Transverse colon (tissue), 4 donors: ENCODE data around the gene LTBR. TPM values are rescaled to one million over a fixed set of nuclear protein-coding genes. Genes with fewer than 3 reads are reported as not detected.
A peak's percentile ranks its signal among the peaks of the same experiment; 100 is the strongest.

Experiments used
- DNase-seq: peaks from one replicate; pipeline ENCODE4 v3.0.0-alpha.2; 2019
- H3K27ac ChIP-seq, 4 donors: fragments of 200-600 bp; sonication (generic); 2 replicates each; pipeline ENCODE4 v1.5.1; 2016 to 2018; ENCODE audit warnings: inconsistent platforms in 4 of 4
- H3K27me3 ChIP-seq: fragments of 200-600 bp; sonication (generic); 2 replicates; pipeline ENCODE4 v1.5.1; 2017; ENCODE audit warnings: inconsistent platforms
- H3K36me3 ChIP-seq, 4 donors: fragments of 200-600 bp; sonication (generic); 2 replicates each; pipeline ENCODE4 v1.5.1; 2017 to 2019; ENCODE audit warnings: inconsistent platforms in 4 of 4
- H3K4me1 ChIP-seq, 4 donors: fragments of 200-600 bp; sonication (generic); 2 replicates each; pipeline ENCODE4 v1.5.1; 2017 to 2020; ENCODE audit warnings: inconsistent platforms in 4 of 4
- H3K4me3 ChIP-seq, 4 donors: fragments of 200-600 bp; sonication (generic); 1 replicate in 1 of 4; 2 replicates in 3 of 4; pipeline versions ENCODE4 v1.5.1 to v1.6.1; 2017 to 2019; ENCODE audit warnings: inconsistent platforms in 4 of 4
- H3K9me3 ChIP-seq, 2 donors: fragments of 200-600 bp; sonication (generic); 2 replicates each; pipeline ENCODE4 v1.5.1; 2017 to 2019; ENCODE audit warnings: inconsistent platforms in 2 of 2
- CTCF ChIP-seq, 5 experiments: fragments of 200-600 bp in 3 of 5; fragments of 450-650 bp in 2 of 5; sonication (generic) in 3 of 5; IDR thresholded peaks; 1 replicate in 2 of 5; 2 replicates in 3 of 5; pipeline ENCODE4 v1.5.1; 2016 to 2017; ENCODE audit warnings: antibody characterized with exemption in 5 of 5, inconsistent platforms in 3 of 5, mild to moderate bottlenecking in 2 of 5, moderate library complexity in 1 of 5
- EP300 ChIP-seq: sonication (generic); formaldehyde crosslinking; IDR thresholded peaks from one replicate; pipeline ENCODE4 v1.6.1; 2017; ENCODE audit warnings: antibody characterized with exemption, low read depth
- POLR2A ChIP-seq: fragments of 450-650 bp; IDR thresholded peaks from one replicate; pipeline ENCODE4 v1.6.1; 2016; ENCODE audit warnings: antibody characterized with exemption, mild to moderate bottlenecking, moderate library complexity
- POLR2AphosphoS5 ChIP-seq, 3 donors: sonication (generic); formaldehyde crosslinking; IDR thresholded peaks; one replicate each; pipeline ENCODE4 v1.6.1; 2016; ENCODE audit warnings: antibody characterized with exemption in 3 of 3
- WGBS, 2 donors: methylation state at CpG; one replicate each; pipeline ENCODE4 v1.1.5; 2018; ENCODE audit warnings: low coverage in 1 of 2; 5-methylcytosine and 5-hydroxymethylcytosine counted together
- in situ Hi-C, 4 donors: fragments of 200-750 bp; cut with MboI; loops; one replicate each; pipeline versions ENCODE4 v1.15.0 to v1.15.1; 2017; ENCODE audit warnings: low sequenced_read_pairs in 3 of 4, low pct_ligation_motif_present in 1 of 4, low pct_unique_long_range_greater_than_20kb in 1 of 4
- intact Hi-C: fragments of 100-400 bp; cut with DNase I; formaldehyde crosslinking; loops from one replicate; pipeline ENCODE4 v1.15.1; 2023; ENCODE audit warnings: low total_unique reads
- total RNA-seq, 4 donors: library from RNA; depleted of rRNA; stranded (reverse); fragments of >200 nt; gene quantifications; one replicate each; pipeline ENCODE4 v1.1.0, GENCODE V29; 2016

Gene LTBR
- total RNA-seq, 4 donors from 2014 or later: 148 to 367 (median 208) TPM

- H3K4me1 ChIP-seq: peaks cover 34 to 69% (median 42%) of the 10 kb centered on the region in 4 donors
- WGBS, 2 donors: 55 to 64% methylated on average over 4 to 10 of the region's 10 CpGs
- DNase-seq: peak; percentile 24
- H3K27me3 ChIP-seq: no peaks in the 10 kb centered on the region
- no peaks in the 10 kb centered on the region for H3K36me3 ChIP-seq
- TF ChIP-seq POLR2AphosphoS5 (IDR thresholded peaks at IDR 0.05): no peak
- no peak for TF ChIP-seq POLR2A
- no peak for TF ChIP-seq EP300
- TF ChIP-seq CTCF (IDR thresholded peaks at IDR 0.05): no peak
- in situ Hi-C loops (no loop called here), intact Hi-C loops (no loop called here)
- H3K27ac ChIP-seq: peak overlapping the region; percentile 87 to 93 (median 89)
- H3K4me3 ChIP-seq: peak overlapping the region in 1 of 4 donors; percentile 8
- H3K9me3 ChIP-seq: no peaks in the 10 kb centered on the region
These were observed 6.9 kb upstream of the LTBR start for GRCh38 chr12:6376870-6377666.

- H3K4me1 ChIP-seq: peaks cover 30 to 64% (median 36%) of the 10 kb centered on the region in 4 donors
- H3K36me3 ChIP-seq: no peaks in the 10 kb centered on the region
- WGBS, 2 donors: 59% methylated on average over 4 of the region's 4 CpGs; no CpG with 5 or more reads in 1 of the 2 donors
- no peaks in the 10 kb centered on the region for H3K9me3 ChIP-seq
- in situ Hi-C loops (no loop called here), intact Hi-C loops (no loop called here)
- no peak for TF ChIP-seq EP300
- TF ChIP-seq CTCF (IDR thresholded peaks at IDR 0.05): no peak
- TF ChIP-seq POLR2A: peak; percentile 34
- peak in 2 of 3 donors; percentile 50 to 59 for TF ChIP-seq POLR2AphosphoS5 (IDR thresholded peaks at IDR 0.05)
- peak; percentile 74 for DNase-seq
- H3K27ac ChIP-seq: peak overlapping the region; percentile 87 to 93 (median 89)
- H3K4me3 ChIP-seq: no peak overlapping the region
- no peaks in the 10 kb centered on the region for H3K27me3 ChIP-seq
These were observed 6.3 kb upstream of the LTBR start for GRCh38 chr12:6377667-6377994.

GRCh38 chr12:6378709-6379472, 5.1 kb upstream of the LTBR start:
- intact Hi-C loops (no loop called here), in situ Hi-C loops (no loop called here)
- DNase-seq: no peak
- WGBS, 2 donors: 43 to 74% methylated on average over 4 to 13 of the region's 13 CpGs
- Histone ChIP-seq H3K27ac (peak overlapping the region; percentile 87 to 93 (median 89)), H3K9me3 (no peaks in the 10 kb centered on the region), H3K4me1 (peaks cover 41 to 69% (median 46%) of the 10 kb centered on the region in 4 donors), H3K27me3 (no peaks in the 10 kb centered on the region), H3K4me3 (no peak overlapping the region), H3K36me3 (no peaks in the 10 kb centered on the region)
- no peak for TF ChIP-seq POLR2AphosphoS5 (IDR thresholded peaks at IDR 0.05)
- no peak for TF ChIP-seq POLR2A
- no peak for TF ChIP-seq CTCF (IDR thresholded peaks at IDR 0.05)
- no peak for TF ChIP-seq EP300
